ENCODE results near the gene SLC1A5. TPM values are rescaled to one million over a fixed set of nuclear protein-coding genes. Genes with fewer than 3 reads are reported as not detected.

SLC1A5 gene
- total RNA-seq, 4 donors from 2014 or later = 42.8 to 93.6 (median 66.7) TPM

GRCh38 chr19:46730595-46730994, 57.8 kb downstream of the SLC1A5 start:
- H3K4me1 ChIP-seq = peaks cover 16 to 59% (median 48%) of the 10 kb centered on the region in 4 donors
- H3K27me3 ChIP-seq = no peaks in the 10 kb centered on the region
- no peaks in the 10 kb centered on the region for H3K9me3 ChIP-seq
- H3K4me3 ChIP-seq = no peak overlapping the region
- intact Hi-C loops (cut with DNase I) = no loop called here
- DNase-seq (ENCODE audit: extremely low spot score) = no peak
- 90% methylated on average over 14 of the region's 14 CpGs for WGBS
- TF ChIP-seq POLR2A (IDR thresholded peaks at IDR 0.05; ENCODE audit: low read depth) (no peak), CTCF (IDR thresholded peaks at IDR 0.05) (no peak), EP300 (IDR thresholded peaks at IDR 0.05) (no peak), POLR2AphosphoS5 (IDR thresholded peaks at IDR 0.05) (no peak)
- peaks cover 43 to 100% (median 97%) of the 10 kb centered on the region in 4 donors for H3K36me3 ChIP-seq
- H3K27ac ChIP-seq (replicated peaks in 1 of 4) = no peak overlapping the region

GRCh38 chr19:46730187-46730586, 58.2 kb downstream of the SLC1A5 start:
- intact Hi-C loops (cut with DNase I) = no loop called here
- Histone ChIP-seq H3K27me3 (no peaks in the 10 kb centered on the region), H3K9me3 (no peaks in the 10 kb centered on the region), H3K4me1 (peaks cover 15 to 58% (median 50%) of the 10 kb centered on the region in 4 donors), H3K27ac (replicated peaks in 1 of 4) (no peak overlapping the region), H3K36me3 (peaks cover 46 to 100% (median 97%) of the 10 kb centered on the region in 4 donors), H3K4me3 (no peak overlapping the region)
- 90% methylated on average over 9 of the region's 9 CpGs for WGBS
- TF ChIP-seq CTCF (IDR thresholded peaks at IDR 0.05) (no peak), POLR2AphosphoS5 (IDR thresholded peaks at IDR 0.05) (no peak), EP300 (IDR thresholded peaks at IDR 0.05) (no peak), POLR2A (IDR thresholded peaks at IDR 0.05; ENCODE audit: low read depth) (no peak)
- no peak for DNase-seq (ENCODE audit: extremely low spot score)

- no peak overlapping the region for H3K4me3 ChIP-seq
- no peaks in the 10 kb centered on the region for H3K27me3 ChIP-seq
- intact Hi-C loops (cut with DNase I) = loop anchor here (2.0 kb wide), 1 partner anchor 25 kb away; no protein-coding TSS in a partner anchor
- peaks cover 15 to 57% (median 48%) of the 10 kb centered on the region in 4 donors for H3K4me1 ChIP-seq
- WGBS = 79% methylated on average over 7 of the region's 7 CpGs
- H3K27ac ChIP-seq (replicated peaks in 1 of 4) = no peak overlapping the region
- no peak for DNase-seq (ENCODE audit: extremely low spot score)
- H3K9me3 ChIP-seq = no peaks in the 10 kb centered on the region
- no peak for TF ChIP-seq CTCF (IDR thresholded peaks at IDR 0.05)
- no peak for TF ChIP-seq EP300 (IDR thresholded peaks at IDR 0.05)
- TF ChIP-seq POLR2A (IDR thresholded peaks at IDR 0.05; ENCODE audit: low read depth) = no peak
- TF ChIP-seq POLR2AphosphoS5 (IDR thresholded peaks at IDR 0.05) = no peak
- peaks cover 51 to 100% (median 97%) of the 10 kb centered on the region in 4 donors for H3K36me3 ChIP-seq
Observed at GRCh38 chr19:46729696-46730095, 58.7 kb downstream of the SLC1A5 start.

- intact Hi-C loops (cut with DNase I) = loop anchor here (2.0 kb wide), 1 partner anchor 24 kb away; no protein-coding TSS in a partner anchor
- TF ChIP-seq POLR2A (IDR thresholded peaks at IDR 0.05; ENCODE audit: low read depth) = no peak
- peak in 1 of 2 donors; percentile 29 for TF ChIP-seq POLR2AphosphoS5 (IDR thresholded peaks at IDR 0.05)
- TF ChIP-seq CTCF (IDR thresholded peaks at IDR 0.05) = peak; percentile 88 to 96 (median 91)
- no peak for TF ChIP-seq EP300 (IDR thresholded peaks at IDR 0.05)
- Histone ChIP-seq H3K27ac (replicated peaks in 1 of 4) (peak overlapping the region; percentile 27 to 64 (median 46)), H3K36me3 (peaks cover 57 to 100% (median 97%) of the 10 kb centered on the region in 4 donors), H3K9me3 (no peaks in the 10 kb centered on the region), H3K27me3 (no peaks in the 10 kb centered on the region), H3K4me3 (no peak overlapping the region), H3K4me1 (peaks cover 15 to 57% (median 47%) of the 10 kb centered on the region in 4 donors)
- 64% methylated on average over 10 of the region's 20 CpGs for WGBS
- DNase-seq (ENCODE audit: extremely low spot score) = no peak
Observed at GRCh38 chr19:46728693-46729339, 59.6 kb downstream of the SLC1A5 start.
